HTR-8/SVneo (cell line): ENCODE data around the gene FUT8.
A peak's percentile ranks its signal among the peaks of the same experiment; 100 is the strongest.

Experiments
- DNase-seq: peaks from one replicate; pipeline ENCODE4 v3.0.0; 2011; ENCODE audit warnings: low spot score, mixed read lengths; ENCODE audit not compliant: insufficient read length
- FAIRE-seq: peaks from 2 replicates; lab custom pipeline; 2011; peaks lifted over from hg19 to GRCh38; lab: Jason Lieb, UNC

The FUT8 gene

DNA sequence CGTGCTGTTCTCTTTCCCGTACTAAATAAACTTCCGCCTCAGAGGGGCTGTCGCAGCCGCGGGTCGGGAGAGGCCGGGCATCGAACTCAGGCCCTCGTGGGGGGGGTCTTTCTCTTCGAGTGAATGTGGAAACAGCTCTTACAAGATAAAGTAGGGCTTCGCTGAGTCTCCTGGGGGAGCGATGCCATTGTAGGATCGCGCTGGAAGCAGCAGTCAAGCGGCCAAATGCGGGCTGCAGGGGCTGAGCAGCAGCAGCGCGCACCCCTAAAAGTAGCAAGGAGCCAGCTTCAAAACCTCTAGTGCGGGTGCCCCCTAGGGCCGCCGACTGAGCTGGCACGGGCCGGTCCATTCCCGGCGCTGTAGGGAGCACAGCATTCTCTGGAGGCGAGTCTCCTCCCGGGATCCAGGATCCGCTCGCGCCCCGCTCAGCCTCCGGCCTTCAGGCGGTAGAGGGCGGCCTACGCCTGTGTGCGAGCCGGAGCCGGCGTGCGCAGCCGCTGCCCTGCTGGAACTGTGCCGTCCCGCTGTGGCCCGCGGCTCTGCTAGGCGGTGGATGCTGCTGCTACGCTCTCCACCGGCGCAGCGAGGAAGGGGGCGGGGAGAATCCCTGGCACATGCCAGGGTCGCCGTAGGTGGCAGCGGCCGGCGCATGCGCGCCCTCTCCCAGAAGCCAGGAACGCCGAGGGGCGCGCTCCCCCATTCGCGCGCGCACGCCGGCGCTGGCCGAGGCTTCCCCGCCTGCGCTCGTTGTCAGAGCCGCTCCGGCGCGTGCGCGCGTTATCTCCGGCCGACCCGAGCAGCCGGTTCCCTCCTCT is at the start of gene FUT8:
FUT8 (plus strand) TSS at position 699 of the 815 bp plus-strand sequence. CDS start 148,834 bp downstream, outside the sequence.
- peak; percentile 100 for FAIRE-seq
- peak; percentile 100 for DNase-seq

DNA sequence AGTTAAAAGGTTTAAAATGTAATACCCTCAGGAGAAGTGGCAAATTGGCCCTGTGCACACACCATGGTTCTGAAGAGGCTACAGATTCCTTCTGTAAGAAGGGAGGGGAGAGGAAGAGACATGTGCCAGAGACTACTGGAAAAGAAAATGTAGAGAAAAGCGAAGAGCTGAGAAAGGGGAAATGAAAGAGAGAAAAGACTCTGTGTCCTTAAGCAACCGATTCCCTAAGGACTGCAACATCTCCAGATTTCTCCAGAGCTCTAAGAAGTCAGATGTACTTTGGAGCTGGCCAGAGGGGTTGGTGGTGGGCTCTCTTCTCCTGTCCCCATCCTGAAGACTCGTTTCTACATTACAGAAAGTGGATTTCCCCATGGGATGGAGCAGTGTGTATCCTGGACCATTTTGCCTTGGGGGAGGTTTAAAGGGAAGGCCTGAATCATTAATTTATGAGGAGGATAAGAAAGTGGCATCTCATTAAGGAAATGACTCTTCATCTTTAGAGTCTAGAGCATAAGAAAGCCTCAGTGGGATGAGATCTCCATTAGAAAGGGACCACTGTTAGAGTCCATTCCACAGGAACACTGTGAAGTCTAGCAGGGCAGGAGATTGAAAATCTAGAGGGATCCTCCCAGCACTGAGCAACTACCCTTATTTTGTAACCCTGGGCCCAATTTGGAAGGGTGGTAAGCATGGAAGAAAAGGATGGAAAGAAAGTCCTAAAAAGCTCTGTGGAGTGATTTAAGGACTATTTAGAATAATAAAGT is 45.5 kb upstream of the FUT8 start:
- FAIRE-seq = peak; percentile 77

DNA sequence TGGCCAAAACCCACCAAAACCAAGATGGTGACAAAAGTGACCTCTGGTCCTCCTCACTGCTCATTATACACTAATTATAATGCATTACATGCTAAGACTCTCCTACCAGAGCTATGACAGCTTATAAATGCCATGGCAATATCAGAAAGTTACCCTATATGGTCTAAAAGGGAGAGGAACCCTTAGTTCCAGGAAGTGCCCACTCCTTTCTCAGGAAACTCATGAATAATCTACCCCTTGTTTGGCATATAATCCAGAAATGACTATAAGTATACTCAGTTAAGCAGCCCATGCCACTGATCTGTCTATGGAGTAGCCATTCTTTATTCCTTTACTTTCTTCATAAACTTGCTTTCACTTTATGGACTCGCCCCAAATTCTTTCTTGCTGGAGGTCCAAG is 43.0 kb upstream of the FUT8 start:
- FAIRE-seq (no peak), DNase-seq (no peak)

More for the DNA sequence above, 45.5 kb upstream of the FUT8 start:
- no peak for DNase-seq

DNA sequence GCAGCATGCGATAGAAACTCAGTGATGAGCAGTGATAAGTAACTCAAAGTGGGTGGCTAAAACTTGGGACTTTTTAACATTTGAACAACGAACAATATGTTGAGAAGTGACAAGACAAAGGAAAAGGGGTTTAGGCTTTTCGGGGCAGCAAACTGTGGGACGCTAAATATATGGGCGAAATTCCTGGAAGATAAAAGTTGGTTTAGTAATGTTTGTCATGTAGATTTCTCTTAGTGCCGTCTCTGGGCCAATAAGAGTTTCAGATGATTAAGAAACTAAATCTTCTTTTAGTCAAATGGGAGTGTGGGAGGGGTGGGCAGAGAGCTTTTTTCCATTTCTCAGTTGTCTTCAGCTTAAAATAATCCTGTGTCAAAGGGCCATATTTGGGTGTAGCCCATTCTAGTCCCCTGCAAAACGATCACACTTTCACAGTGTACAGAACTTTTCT is 41.7 kb upstream of the FUT8 start:
- FAIRE-seq = peak; percentile 83
- no peak for DNase-seq

DNA sequence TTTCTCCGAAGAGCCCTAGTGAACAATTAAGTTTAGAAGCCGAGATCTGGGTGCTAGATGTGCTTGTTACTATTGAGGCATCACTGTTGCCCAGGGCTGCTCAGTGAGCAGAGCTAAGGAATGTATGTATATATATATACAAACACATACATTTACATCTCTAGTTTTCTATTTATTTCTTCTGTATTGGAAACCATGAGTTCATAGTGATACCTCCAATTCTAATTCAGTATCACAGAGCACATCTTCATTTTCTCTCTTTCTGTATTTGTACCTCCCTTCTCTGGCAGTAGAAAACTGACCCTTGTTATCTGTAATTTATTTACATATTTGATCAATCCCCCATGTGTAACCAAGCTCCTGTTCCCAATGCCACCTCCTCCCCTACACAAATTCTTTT is 40.7 kb upstream of the FUT8 start:
- FAIRE-seq = peak; percentile 31
- DNase-seq = no peak

DNA sequence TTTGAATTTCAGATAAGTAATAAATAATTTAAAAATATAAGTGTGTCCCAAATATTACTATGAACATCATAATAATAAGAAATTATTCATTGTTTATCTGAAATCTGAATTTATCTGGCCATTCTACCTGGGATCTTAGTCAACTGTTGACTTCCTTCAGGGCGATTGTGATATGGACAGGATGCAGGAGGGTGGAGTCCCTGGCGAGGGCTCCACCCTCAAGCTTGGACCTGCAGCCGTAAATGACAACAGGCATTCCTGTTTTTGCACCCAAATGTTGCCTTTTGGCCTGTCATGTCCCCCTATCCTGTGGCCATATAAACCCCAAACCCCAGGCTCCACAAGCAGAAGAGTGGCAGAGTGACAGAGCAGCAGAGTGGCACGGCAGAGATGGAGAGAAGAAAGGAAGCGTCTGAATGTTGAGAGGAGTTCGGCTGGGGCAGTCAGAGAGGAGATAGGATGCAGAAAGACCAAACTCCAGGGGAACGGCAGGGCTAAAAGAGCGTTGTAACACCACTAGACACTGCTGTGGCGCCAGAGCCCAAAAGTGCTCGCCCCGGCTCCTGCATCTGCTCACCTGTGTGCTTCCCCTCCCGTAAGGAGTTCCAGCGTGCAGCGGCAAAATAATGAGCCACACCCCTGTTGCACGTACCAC is 39.4 kb upstream of the FUT8 start:
- DNase-seq (no peak), FAIRE-seq (peak; percentile 88)

DNA sequence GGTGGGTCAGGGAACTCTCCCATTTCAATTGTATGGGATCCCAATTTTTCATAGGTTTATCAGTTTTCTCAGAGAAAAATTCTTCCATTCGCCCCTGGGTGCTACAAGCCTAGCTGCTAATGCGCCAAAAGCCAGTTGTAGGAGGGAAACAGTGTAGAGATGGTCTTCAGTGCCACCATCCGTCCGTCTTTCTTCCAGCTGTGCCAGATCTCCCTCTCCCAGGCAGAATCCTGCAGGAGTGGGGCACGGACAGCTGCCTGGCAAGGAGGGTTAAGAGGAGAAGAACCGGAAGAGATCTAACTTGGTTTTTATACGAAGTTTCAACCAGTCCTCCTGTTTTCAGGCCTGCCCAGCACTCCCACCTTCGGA is 38.9 kb upstream of the FUT8 start:
- DNase-seq = no peak
- FAIRE-seq = no peak

DNA sequence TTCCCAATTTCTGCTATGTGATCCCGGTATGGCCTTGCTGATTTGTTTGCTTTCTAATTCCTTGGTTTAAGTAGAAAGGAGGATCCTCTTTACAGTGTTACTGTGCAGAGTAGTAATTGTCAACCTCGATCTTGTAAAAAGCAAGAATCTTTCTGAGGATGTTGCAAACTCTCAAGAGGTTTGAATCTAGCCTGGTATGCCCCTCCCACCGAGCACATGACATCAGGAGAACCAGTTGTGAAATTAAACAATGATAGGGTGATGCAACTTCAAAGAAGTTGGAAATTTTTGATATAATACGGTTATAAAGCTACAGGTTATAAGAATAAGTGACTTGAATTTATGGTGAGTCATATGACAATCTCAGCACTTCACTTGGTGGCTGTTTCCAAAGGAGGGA is 35.0 kb upstream of the FUT8 start:
- DNase-seq (no peak), FAIRE-seq (no peak)

DNA sequence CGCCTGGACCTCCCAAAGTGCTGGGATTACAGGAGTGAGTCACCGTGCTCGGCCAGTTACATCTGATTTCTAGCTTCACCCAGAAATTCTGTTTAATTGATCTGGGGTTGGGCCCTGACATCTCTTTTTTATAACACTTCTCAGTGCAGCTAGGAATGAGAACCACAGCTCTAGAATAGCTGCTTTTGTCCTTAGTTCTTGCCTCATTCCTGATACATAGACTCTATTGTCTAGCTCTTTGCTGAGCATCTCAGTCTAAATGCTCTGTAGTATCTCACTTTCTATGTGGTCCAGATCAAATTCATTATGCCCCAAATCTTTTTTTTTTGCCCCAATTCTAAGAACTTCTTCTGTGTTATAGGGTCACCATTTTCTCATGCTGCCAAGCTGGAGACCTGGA is 29.9 kb upstream of the FUT8 start:
- FAIRE-seq (no peak), DNase-seq (no peak)

DNA sequence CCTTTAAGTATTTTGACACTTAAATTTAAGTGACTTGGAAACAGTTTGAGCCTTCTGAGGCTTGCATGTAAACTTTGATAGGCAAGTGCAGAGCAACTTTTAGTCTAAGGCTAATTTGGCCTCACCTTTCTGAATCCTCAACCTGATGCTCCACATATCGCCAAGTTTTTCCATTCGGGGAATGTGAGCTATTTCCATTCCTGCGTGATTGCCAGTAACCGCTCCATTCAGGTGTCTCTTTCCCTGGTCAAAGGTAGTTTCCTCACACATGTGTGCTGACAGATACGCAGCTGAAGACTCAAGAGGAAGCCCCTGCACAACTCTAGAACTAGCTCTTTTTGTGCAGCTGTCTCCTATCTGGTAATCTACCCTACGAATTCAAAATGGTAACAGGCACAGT is 25.4 kb upstream of the FUT8 start:
- DNase-seq (no peak), FAIRE-seq (peak; percentile 94)

DNA sequence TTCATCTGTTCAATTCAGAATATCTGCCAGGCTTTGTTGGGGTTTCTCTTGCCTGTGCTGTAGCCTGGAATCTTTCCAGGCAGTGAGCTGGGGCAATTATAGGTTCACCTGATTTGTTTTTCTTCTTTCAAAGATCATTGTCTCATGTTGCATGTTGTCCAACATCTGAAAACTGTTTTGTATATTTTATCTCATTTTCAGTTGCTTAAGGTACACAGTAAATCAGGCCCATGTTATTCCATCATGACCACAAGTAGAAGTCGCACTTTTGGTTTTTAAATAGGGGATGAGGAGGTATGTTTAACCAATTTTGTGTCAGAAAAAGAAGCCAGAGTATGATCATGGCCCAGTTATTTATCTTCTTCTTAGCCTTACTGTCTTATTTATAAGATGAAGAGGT is 24.9 kb upstream of the FUT8 start:
- FAIRE-seq (no peak), DNase-seq (no peak)

DNA sequence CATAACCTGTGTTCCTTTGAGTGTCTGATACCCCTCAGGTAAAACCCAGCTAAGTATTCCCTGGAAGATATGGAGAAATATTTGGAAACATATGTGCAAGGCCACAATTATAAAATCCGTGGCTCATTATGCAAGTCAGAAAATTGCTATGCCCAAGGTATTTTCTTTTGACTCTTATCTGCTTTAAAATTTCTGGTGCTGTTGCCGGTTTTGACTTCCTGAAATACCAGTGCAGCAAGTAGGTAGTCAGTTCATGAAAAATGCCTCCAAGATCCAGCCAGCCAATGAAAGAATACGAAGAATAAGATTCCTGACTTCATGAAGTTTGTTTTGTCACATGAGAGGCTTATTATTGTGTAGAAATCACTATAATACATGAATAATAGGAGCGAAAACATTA is 20.2 kb upstream of the FUT8 start:
- DNase-seq (no peak), FAIRE-seq (no peak)

DNA sequence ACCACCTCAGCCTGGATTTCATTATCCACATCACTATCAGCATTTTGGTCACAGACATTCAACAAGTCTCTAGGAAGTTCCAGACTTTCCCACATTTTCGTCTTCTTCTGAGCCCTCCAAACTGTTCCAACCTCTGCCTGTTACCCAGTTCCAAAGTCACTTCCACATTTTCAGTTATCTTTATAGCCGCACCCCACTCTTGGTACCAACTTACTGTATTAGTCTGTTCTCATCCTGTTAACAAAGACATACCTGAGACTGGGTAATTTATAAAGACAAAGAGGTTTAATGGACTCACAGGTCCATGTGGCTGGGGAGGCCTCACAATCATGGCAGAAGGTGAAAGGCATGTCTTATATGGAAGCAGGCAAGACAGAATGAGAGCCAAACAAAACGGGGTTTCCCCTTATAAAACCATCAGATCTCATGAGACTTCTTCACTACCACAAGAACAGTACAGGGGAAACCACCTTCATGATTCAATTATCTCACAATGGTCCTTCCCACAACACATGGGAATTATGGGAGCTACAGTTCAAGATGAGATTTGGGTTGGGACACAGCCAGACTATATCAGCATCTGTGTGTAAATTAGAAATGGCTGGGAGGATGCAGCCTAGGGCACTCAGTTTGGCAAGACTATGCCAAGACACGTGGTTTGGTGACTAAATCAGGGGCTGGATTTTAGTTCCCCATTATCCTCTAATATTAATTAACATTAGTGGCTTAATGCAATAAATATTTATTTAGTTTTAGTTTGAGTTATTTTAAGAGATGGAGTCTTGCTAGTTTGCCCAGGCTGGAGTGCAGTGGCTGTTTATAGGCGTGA is 16.2 kb upstream of the FUT8 start:
- DNase-seq (no peak), FAIRE-seq (peak; percentile 82)

DNA sequence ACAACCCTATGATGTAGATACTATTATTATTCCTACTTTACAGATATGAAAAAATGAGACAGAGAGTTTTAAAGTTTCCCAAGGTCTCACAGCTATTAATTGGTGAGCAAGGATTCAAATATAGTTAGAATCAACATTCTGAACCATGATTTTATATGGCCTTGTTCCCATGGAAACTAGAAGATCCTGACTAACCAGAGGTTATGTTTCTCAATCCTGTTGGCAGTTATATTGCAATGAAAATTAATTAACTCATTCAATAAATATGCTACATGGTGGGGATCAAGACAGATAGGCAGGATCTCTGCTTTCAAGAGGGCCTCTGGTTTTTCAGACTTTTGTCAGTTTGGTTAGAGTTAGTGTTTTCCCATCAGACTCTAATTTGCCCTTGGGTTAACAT is 9.3 kb upstream of the FUT8 start:
- DNase-seq (no peak), FAIRE-seq (peak; percentile 72)

DNA sequence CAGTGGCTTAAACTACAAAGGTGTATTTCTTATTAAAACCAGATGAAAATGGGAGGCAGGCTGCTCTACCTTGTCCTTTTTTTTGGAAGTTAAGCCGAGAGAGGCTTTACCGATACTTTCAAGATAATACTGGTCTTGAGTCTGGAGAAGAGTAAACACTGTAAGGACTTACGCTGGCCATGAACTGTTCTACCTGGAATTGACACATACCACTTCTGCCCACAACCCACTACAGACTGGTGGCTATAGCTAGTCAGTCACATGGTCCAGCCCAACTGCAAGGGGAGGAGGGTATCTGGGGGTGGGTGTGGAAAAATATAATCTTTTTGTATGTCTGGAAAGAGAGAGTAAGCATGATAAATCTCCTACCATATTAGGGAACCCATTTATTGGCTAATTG is 4.4 kb upstream of the FUT8 start:
- DNase-seq (no peak), FAIRE-seq (peak; percentile 96)

DNA sequence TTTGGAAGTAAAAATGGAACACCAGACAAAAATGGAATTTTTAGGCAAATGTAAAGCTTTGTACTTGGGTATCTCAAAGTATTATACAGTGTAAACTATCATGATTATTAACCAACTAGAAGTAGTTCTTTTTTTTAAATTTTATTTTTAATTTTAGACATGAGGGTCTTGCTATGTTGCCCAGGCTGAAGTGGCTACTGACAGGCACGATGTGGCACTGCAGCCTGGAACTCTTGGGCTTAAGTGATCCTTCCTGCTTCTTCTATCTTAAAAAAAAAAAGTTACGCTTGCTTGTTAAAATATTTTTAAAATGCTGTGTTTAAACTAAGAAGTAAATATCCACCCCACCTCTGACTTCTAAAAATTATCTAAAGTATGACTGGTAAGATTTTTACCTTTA is 1.9 kb upstream of the FUT8 start:
- FAIRE-seq = no peak
- DNase-seq = no peak

DNA sequence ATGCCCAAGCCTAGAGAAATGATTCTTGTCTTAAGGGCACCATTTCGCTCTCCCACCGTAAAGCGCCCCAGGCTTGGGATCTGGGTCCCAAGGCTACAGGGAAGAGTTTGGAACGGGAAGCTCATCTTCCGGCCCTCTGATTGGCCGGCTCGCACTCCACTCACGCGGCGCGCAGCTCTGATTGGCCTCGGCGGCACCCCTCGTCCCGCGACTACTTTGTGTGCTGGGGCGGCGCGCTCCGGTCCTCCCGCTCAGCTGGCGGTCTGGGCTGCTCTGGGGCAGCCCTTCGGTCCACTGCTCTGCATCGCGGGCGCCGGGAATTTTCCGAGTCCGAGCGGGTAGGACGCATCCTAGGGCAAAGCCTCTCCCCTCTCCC is 886 bp upstream of the FUT8 start:
- DNase-seq = peak; percentile 100
- no peak for FAIRE-seq

DNA sequence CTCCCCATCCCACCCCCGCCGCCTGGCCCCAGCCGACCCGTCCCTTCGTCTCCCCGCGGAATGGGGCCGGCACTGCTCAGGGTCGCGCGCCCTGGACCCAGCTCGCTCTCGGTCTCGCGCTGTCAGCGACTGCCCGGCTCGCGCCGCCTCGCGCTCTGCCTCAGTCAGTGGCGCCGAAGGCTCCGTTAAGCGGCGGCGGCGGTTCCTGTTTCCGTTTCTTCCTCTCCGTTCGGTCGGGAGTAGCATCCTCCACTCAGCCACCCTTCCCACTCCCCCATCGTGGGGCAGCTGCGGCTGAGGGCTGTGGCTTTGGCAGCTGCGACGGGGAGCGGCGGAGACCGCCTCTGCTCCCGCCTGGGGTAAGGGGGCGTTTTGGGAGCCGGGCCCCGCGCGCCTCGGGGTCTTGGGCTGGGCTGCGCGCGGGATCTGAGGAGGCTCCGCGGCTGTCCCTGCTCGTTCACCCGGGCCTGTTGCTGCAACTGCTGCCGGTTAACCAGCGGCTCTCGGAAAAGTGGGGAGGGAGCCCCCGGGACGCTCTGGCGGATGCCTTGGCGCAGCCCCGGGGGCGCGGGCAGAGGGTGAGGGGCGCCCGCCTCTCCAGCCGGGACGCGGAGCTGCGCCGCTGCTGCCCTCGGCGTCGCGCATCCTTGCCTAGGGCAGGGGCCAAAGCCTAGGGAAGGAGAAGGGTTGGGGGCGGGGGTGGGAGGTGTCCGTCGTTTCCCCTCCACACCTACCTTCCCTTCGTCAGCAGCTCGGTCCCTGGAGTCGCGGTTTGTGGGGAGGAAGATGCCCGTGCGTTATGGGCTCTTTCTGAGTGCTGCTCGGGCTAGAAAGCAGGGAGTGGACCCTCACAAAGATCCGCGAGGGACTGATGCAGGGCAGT is 567 bp downstream of the FUT8 start:
- FAIRE-seq = no peak
- peak; percentile 57 for DNase-seq

DNA sequence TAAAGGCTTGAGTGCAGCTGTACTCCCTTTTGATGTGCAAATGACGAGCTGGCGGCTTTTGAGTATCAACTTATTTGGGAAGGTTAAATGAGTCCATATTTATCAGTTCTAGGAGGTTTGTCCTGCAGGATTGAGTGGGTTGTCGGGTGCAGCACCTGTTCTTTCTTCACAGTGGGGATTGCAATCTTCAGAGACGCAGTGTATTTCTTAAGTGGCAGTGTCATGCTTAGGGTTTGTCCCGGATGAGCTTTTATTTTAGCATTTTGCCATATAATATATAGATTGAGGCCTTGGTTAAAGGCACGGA is 1.2 kb downstream of the FUT8 start:
- DNase-seq (no peak), FAIRE-seq (no peak)
